GM19467 (cell line): ENCODE measurements around the gene SMARCB1.

Source experiments
- ATAC-seq: cut with Tn5 transposase; IDR thresholded peaks from one replicate; pipeline ENCODE4 v1.9.1; 2021; ENCODE audit warnings: mild to moderate bottlenecking, moderate library complexity; ENCODE audit not compliant: unreplicated experiment

SMARCB1 gene

DNA sequence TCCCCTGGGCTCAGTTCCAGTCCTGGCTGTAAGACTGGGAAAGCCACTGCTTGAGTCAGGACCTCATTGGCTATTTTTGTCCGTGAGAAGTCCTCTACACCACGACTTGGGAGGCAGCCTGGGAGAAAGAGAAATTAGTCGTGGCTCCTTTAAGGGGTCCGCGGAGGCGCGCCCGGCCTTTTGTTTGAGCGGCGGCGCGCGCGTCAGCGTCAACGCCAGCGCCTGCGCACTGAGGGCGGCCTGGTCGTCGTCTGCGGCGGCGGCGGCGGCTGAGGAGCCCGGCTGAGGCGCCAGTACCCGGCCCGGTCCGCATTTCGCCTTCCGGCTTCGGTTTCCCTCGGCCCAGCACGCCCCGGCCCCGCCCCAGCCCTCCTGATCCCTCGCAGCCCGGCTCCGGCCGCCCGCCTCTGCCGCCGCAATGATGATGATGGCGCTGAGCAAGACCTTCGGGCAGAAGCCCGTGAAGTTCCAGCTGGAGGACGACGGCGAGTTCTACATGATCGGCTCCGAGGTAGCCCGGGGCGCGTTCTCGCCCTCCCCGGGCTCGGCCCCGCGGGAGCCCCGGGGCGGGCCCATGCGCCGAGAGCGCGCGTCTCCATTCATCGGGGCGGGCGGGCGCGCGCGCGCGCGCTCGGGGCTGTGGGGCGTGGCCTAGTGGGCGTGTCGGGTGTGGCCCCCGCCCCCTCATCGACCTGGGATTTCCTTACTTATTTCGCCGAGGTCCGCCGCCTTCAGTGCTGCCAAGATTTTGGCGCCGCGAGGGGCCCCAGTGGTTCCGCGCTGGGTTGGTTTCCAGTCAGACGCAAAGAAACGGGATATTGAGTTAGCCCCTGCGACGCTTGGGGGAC lies at the start of gene SMARCB1:
Gene SMARCB1, plus strand, starts transcription at position 215 of the 848 bp plus-strand sequence. Its CDS starts 204 bp downstream, at position 419.
- ATAC-seq = peak; percentile 58

DNA sequence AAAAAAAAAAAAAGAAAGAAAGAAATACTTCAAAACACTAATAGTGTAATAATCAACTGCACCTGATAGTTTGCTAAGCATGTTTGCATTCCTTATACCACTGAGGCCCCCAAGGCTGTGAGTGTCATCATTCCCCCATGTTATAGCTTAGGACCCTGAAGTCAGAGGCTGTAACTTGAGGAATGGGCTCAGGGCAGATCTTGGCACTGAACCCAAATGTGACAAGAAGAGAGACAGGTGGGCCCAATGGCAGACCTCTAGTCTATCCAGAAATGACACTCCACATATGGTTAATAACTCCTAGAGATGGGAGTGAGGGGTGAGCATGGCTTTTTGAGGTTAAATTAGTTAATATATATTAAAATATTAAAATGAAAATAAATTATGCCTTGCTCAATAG lies 49.1 kb upstream of the SMARCB1 start:
- ATAC-seq = no peak

DNA sequence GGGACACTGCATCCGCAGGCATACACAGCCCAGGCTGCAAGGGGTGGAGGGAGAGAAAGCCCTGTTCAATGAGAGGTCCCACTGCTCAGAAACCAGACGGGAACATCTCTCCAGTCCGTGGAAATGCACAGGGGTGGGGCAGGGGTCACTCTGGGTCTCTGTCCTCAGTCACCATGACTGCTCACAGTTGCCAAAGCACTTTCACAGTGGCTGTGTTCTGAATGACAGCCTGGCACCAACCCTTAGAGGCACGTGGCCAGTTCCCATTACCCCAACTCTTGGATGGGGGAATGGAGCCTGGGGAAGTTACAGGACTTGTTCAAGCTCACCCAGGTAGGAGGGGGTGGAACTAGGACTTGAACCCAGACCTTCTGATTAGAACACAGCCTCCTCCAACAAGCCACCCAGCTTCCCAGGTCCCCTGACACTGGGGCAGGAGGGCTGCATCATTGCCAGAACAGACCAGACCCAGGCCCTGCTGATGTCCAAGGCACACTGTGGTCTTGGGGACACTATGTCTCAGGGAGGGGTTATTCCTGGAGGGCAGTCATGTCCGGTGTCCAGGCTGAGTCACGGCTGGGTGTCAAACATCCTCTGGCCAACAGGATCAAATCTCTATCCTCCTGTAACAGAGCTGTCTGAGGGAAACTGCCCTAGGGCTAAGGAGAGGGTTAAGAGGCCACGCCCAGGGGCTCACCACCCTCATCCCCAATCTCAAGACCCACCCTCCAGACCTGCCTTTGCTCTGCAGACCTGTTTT lies 44.1 kb upstream of the SMARCB1 start:
- ATAC-seq = no peak

DNA sequence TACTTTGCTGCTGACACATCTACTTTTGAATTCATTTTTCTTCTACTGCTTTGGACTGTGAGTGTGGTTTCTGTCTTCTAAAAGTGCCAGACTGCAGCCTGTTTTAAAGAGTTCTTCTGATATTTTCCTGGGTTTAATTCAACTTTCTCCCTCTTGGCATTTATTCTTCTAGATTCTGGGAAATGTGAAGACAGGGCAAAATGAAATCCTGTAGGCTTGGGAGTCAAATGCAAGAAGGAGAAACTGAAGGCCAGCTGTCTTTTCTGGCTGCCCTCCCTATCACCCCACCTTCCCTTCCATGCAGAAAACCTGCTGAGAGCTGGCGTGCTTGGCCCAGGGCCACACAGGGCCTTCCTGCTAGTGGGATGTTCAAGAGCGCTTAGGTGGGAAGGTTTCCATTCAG lies 43.5 kb upstream of the SMARCB1 start:
- ATAC-seq = no peak

DNA sequence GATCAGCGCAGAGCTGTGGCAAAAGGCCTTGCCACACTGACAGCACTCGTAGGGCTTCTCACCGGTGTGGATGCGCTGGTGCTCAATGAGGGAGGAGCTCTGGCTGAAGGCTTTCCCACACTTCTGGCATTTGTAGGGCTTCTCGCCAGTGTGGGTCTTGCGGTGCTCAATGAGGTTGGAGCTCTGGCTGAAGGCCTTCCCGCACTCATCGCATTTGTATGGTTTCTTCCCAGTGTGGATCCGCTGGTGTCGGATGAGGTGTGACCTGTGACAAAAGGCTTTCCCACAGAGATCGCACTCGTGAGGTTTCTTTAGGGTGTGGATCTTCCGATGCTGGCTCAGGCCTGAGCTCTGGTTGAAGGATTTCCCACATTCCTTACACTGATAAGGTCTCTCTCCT lies 42.8 kb upstream of the SMARCB1 start:
- no peak for ATAC-seq

DNA sequence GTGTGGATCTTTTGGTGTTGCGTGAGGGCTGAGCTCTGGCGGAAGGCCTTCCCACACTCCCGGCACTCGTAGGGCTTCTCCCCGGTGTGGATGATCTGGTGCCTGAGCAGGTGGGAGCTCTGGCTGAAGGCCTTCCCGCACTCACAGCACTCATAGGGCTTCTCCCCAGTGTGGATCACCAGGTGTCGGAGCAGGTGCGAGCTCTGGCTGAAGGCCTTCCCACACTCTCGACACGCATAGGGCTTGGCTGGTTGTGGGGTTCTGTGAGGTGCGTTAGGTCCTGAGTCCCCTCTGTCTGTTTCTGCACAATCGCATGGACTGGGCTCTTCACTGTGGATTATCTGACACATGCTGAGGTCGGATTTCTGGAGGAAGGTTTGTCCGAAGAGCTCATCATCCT lies 42.3 kb upstream of the SMARCB1 start:
- ATAC-seq = no peak

DNA sequence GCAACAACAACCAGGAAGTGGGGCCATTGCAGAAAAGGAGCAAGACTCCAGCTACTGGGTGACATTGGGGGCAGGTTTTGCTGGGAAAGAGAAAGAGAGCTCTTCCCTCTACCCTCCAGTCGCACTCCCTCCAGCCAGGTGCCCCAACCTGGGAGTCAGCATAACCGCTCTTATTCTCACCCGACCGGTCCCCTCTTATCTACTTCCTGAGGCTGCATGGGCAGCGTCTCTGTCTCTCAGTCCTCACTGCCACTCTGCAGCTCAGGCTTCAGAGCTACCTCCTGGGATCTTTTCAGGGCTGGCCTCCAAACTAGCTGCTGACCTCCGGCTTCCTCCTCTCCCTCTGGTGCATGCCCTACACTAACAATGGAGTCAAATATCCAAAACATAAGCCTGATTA lies 41.0 kb upstream of the SMARCB1 start:
- no peak for ATAC-seq

DNA sequence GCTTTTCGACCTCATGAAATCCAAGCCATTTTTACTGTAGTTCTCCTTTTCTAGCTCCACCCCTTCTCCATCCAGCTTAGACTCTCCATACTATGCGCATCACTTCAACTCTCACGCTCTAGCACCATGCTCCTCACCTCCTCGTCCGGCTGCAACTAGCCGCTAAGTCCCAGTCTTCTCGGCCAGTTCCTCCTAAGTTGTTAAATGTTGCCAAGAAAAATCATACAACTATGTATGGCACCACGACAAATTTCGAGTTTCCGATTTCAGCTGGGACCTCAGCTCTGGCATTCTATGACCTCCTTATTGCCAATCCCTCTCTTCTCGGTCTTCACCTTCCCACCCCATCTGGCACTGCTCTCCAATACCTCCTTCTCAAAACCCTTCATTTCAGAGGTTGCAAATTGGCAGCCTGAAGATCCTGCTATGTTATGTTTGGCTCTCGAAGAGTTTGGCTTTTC lies 36.9 kb upstream of the SMARCB1 start:
- no peak for ATAC-seq

DNA sequence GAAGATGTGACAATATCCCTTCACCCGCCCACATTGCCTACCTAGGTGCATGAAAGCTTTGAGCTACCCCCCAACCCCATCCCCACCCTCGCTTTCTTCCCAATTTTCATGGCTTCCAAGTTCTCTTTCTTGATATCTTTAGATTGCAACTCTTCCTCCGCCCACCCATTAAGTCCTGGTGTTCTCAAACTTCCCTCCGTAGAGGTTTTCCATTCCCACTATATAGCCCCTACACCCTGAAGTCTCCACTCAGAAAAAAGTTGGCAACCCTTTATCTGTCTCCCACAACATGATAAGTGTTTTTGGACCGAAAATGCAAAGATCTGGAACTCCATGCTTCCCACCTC lies 36.4 kb upstream of the SMARCB1 start:
- ATAC-seq = no peak

DNA sequence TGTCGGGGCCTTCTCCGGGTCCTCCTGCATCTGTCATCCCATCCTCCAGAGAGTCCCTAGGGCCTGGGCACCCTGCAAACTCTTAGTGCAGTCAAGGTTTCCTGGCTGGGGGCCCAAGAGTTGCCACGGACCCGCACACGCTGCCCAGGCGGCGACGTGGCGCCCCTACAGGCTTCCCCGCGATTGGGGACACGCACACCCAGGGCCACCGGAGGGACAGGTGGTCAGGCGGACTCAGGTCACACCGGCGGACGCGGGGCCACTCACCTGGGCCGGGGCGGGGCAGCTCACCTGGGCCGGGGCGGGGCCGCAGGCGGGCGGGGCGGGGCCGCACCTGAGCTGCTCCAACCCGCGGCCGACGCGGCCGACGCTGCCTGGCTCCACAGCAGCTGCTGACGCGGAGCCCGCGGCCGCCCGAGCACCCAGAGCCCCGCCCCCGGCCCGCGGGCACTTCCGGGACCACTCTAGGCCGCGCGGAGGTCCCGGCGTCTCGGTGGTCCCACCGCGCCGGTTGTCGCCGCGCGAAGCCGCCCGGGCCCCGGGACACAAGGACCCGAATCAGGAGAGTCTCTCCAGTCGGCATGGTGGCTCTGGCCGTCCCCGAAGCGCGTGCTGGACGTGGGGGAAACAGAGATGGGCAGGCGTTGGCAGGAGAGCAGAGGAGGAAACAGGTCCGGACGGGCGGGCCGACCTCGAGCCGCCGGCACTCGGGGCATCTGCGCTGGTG lies 35.9 kb upstream of the SMARCB1 start, which contains the start of gene ZNF70:
Gene ZNF70, minus strand, starts transcription at position 399 of the 727 bp plus-strand sequence. CDS start 5,972 bp downstream, outside the sequence.
- peak; percentile 65 for ATAC-seq

DNA sequence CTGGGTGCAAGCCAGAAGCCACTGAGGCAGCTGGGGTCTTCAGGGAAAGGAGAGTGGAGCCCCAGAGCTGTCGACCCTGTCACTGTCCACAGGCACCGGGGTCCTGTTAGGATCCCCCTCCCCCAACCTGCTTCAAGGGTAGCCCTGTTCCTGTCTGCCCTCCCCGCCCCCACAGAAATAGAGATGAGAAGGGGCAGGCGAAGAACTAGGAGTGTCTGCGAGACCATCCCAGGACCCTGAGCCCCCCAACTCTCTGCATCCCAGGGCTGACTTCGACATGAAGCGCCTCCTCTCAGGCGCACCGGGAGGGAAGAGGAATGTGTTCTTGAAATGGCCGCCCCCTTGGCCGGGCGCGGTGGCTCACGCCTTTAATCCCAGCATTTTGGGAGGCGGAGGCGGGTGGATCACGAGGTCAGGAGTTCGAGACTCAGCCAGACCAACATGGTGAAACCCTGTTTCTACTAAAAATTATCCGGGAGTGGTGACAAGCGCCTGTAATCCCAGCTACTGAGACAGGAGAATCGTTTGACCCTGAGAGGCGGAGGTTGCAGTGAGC lies 35.2 kb upstream of the SMARCB1 start:
- peak; percentile 6 for ATAC-seq

DNA sequence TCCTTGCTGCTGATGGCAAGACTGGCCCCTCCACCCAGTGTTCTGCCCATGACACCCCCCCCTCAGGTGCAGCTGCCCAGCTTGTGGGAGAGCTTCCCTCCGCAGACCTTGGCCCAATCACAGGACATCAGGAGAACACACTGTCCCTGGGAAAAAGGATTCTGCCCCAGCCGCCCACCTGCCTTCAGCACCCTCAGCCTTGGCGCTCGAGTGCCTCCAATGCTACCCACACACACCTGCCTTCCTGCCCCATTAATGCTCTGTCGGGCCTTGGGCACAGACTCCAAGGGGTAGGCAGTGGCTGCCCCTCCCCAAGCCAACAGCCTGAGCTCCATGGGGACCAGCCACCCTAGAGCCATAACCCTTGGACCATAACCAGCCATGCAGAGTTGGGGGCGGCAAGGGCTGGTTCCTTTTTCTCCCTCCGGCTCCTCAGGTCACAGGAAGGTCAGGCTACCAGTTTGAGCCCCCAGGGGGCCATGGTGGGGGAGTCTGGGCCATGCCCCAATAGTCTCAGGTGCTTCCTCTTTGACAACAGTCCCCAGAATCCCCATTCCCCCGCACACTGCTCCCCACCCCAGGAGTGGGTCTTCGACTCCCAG lies 34.6 kb upstream of the SMARCB1 start:
- ATAC-seq = no peak

DNA sequence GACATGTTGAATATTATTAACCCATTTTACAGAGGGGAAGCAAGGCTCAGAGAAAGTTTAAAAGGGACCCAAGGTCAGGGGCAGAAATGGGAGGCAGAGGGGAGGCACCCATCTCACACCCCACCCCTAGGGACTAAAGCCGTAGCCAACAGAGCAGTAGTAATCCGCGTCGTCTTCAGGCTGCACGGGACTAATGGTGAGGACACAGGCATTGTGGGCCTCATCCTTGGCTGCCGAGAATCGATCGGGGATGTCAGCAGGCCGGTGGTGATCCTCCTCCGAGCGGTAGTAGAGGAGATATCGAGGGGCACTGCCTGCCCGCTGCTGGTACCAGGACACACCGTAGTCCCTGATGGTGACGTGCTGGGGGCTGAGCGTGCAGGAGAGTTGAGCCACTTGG lies 34.0 kb upstream of the SMARCB1 start:
- ATAC-seq = no peak

DNA sequence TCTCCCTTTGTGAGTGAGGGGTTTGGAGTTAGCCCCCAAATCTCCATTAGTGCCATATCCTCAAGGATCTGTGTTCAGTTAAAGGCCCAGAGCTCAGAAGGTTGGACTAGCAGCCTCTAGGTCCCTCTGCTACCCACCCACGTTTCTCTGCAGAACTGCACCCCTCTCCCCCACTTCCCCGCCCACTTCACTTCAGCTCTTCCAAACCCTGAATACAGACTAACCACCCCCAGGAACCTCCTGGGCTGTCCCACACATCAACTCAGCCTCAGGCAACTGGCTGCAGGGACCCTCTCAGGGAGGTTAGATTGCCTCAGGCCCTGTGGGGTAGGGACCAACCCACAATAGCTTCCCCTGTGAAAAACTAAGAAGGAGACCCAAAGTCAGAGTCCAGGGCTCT lies 33.4 kb upstream of the SMARCB1 start:
- ATAC-seq = no peak

DNA sequence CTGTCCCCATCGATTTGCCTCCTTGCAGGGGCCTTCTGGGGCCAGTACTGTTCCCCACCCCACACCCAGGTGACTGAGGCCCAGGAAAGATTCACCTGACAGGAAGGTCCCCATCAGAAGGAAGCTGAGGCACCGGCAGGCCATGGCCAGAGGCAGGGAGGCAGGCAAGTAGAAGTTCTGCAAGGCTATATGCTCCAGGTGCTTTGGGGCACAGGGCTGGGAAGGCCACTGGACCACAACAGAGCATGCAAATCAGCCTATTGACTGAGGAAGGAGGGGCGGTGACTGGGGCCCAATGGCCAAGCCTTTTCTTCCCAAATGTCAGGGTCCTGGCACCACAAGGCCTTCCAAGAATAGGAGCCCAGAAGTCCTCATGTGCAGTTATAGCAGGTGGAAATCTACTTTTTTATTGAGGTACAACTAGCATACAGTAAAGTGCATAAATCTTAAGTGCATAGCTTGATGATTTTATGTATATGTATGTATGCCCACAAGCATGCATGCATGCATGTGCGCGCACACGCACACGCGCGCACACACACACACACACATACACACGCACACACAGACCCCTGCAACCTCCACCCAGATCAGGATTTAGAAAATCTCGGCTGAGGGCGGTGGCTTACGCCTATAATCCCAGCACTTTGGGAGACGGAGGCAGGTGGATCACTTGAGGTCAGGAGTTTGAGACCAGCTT lies 32.4 kb upstream of the SMARCB1 start, which contains the start of gene VPREB3:
Gene VPREB3, minus strand, starts transcription at position 206 of the 700 bp plus-strand sequence. Its CDS starts 62 bp downstream, at position 144.
- no peak for ATAC-seq

DNA sequence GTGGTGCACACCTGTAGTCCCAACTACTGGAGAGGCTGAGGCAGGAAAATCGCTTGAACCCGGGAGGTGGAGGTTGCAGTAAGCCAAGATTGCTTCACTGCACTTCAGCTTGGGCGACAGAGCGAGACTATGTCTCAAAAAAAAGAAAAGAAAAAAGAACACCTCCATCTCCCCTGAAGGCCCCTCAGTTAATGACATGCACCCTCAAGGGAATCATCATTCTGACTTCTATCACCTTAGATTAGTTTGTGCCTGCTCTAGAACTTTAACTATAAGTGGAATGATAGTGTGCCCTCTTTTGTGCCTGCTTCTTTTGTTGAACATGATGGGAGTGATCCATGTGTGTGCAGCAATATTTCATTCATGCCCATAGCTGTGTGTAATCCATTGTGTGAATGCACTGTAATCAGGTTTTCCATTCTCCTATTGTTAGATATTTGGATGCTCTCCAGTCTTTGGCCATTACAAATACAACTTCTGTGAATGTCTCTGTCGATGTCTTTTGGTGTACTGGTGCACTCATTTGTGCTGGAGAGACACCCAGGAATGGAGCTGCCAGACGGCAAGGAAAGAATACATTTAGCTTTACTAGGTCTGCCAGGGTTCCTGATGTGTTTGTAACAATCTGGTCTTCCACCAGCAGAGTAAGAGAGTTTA lies 31.7 kb upstream of the SMARCB1 start:
- ATAC-seq = no peak

DNA sequence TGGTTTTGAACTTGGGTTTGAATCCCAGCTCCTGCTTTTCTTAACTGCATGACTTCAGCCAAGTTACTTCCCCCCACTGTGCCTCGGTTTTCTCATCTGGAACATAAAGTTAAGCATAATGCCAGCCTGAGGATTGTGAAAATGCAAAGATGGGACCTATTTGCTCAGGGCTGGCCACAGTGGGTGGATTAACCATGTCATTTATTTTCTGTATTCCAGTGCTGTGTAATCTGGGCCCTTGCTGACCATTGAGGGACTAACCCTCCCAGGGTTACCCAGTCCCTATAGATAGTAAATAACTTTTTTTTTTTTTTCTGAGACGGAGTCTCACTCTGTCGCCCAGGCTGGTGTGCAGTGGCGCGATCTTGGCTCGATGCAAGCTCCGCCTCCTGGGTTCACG lies 31.1 kb upstream of the SMARCB1 start:
- no peak for ATAC-seq

DNA sequence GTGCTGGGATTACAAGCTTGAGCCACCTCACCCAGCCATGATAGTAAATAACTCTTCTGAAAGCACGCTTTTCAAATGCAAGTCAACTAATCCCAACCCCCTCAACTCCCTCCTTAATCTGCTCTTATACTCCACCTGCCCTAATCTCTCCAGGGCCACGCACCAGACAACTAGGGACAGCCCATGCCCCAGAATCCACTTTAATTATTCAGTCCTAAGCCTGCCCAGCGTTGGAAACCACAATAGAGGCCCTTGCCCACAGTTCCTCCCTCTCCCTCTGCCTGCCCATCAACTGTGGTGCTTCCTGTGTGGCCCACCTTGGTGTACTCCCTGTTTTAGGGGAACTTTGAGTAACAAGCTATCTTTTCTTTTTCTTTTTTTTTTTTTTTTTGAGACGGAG lies 29.9 kb upstream of the SMARCB1 start:
- no peak for ATAC-seq

DNA sequence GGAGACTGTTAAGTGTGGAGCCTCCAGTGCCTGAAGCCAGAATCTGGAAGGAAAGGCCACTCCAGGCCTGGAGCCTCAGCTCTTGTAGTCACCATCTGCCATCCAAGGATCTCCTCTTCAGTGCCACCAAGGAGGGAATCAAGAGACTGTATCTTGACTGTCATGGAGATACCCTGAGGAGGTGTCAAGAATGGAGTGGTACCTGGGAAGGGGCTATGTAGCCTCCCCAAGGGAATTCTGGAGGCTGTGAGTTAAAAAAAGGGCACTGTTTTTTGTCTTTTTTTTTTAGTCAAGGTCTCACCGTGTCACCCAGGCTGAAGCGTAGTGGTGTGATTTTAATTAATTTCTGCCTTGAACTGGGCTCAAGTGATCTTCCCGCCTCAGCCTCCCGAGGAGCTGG lies 27.2 kb upstream of the SMARCB1 start:
- ATAC-seq = no peak
